ENCODE results near the gene FBXL7.

FBXL7 gene

GRCh38 chr5:15501091-15501791, 1.3 kb downstream of the FBXL7 start:
- no peak for DNase-seq (ENCODE audit: low read depth in 3 of 3)

- no peak for DNase-seq (ENCODE audit: low read depth in 3 of 3)
These were observed 2.2 kb downstream of the FBXL7 start for GRCh38 chr5:15502208-15502607.

GRCh38 chr5:15506146-15506545, 6.2 kb downstream of the FBXL7 start:
- no peak for DNase-seq (ENCODE audit: low read depth in 3 of 3)

GRCh38 chr5:15506897-15507296, 6.9 kb downstream of the FBXL7 start:
- DNase-seq (ENCODE audit: low read depth in 3 of 3), result no peak

- no peak for DNase-seq (ENCODE audit: low read depth in 3 of 3)
These were observed 10.1 kb downstream of the FBXL7 start for GRCh38 chr5:15510092-15510491.

- DNase-seq (ENCODE audit: low read depth in 3 of 3), result no peak
These were observed 10.9 kb downstream of the FBXL7 start for GRCh38 chr5:15510831-15511230.

- no peak for DNase-seq (ENCODE audit: low read depth in 3 of 3)
These were observed 13.5 kb downstream of the FBXL7 start for GRCh38 chr5:15513431-15513830.

- no peak for DNase-seq (ENCODE audit: low read depth in 3 of 3)
These were observed 13.9 kb downstream of the FBXL7 start for GRCh38 chr5:15513911-15514310.

GRCh38 chr5:15515229-15515628, 15.2 kb downstream of the FBXL7 start:
- DNase-seq (ENCODE audit: low read depth in 3 of 3), result no peak

GRCh38 chr5:15516486-15516885, 16.5 kb downstream of the FBXL7 start:
- DNase-seq (ENCODE audit: low read depth in 3 of 3), result no peak

- no peak for DNase-seq (ENCODE audit: low read depth in 3 of 3)
These were observed 18.8 kb downstream of the FBXL7 start for GRCh38 chr5:15518786-15519185.

- no peak for DNase-seq (ENCODE audit: low read depth in 3 of 3)
These were observed 20.9 kb downstream of the FBXL7 start for GRCh38 chr5:15520856-15521255.

GRCh38 chr5:15521381-15522186, 21.6 kb downstream of the FBXL7 start:
- DNase-seq (ENCODE audit: low read depth in 3 of 3), result no peak

- no peak for DNase-seq (ENCODE audit: low read depth in 3 of 3)
These were observed 22.2 kb downstream of the FBXL7 start for GRCh38 chr5:15522187-15522520.

GRCh38 chr5:15524712-15525111, 24.7 kb downstream of the FBXL7 start:
- no peak for DNase-seq (ENCODE audit: low read depth in 3 of 3)

GRCh38 chr5:15525703-15526275, 25.8 kb downstream of the FBXL7 start:
- no peak for DNase-seq (ENCODE audit: low read depth in 3 of 3)

- DNase-seq (ENCODE audit: low read depth in 3 of 3), result no peak
These were observed 26.4 kb downstream of the FBXL7 start for GRCh38 chr5:15526413-15526812.

GRCh38 chr5:15528476-15528875, 28.5 kb downstream of the FBXL7 start:
- no peak for DNase-seq (ENCODE audit: low read depth in 3 of 3)

- no peak for DNase-seq (ENCODE audit: low read depth in 3 of 3)
These were observed 29.0 kb downstream of the FBXL7 start for GRCh38 chr5:15529013-15529412.

GRCh38 chr5:15529821-15530220, 29.8 kb downstream of the FBXL7 start:
- DNase-seq (ENCODE audit: low read depth in 3 of 3), result no peak

GRCh38 chr5:15533129-15533893, 33.3 kb downstream of the FBXL7 start:
- no peak for DNase-seq (ENCODE audit: low read depth in 3 of 3)

- no peak for DNase-seq (ENCODE audit: low read depth in 3 of 3)
These were observed 36.0 kb downstream of the FBXL7 start for GRCh38 chr5:15535938-15536337.
